ELF-1 (cell line): ENCODE data around the gene GNPDA2.

ENCODE experiments used
- DNase-seq: peaks from one replicate; pipeline ENCODE4 v3.0.0-alpha.2; 2016; ENCODE audit warnings: low read depth, low spot score

GNPDA2 gene

DNA sequence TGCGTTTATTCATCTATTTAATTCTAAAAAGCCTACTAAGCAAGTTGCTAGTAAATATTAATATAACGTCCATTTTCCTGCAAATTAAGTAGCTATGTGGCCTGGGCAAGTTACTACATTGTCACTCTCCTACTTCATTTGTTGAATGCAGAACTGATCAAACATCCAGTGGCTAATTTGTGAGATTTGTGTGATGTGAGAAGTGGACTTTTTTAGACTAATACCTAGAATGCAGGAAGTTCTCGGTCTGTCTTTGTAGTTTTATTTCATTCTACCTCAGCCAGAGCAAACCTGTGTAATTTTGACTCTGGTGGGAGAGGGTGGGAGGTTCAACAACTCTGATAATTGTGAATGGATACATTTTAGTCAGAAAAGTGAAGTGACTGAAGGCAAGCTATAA lies 47.3 kb downstream of the GNPDA2 start:
- DNase-seq, result no peak

DNA sequence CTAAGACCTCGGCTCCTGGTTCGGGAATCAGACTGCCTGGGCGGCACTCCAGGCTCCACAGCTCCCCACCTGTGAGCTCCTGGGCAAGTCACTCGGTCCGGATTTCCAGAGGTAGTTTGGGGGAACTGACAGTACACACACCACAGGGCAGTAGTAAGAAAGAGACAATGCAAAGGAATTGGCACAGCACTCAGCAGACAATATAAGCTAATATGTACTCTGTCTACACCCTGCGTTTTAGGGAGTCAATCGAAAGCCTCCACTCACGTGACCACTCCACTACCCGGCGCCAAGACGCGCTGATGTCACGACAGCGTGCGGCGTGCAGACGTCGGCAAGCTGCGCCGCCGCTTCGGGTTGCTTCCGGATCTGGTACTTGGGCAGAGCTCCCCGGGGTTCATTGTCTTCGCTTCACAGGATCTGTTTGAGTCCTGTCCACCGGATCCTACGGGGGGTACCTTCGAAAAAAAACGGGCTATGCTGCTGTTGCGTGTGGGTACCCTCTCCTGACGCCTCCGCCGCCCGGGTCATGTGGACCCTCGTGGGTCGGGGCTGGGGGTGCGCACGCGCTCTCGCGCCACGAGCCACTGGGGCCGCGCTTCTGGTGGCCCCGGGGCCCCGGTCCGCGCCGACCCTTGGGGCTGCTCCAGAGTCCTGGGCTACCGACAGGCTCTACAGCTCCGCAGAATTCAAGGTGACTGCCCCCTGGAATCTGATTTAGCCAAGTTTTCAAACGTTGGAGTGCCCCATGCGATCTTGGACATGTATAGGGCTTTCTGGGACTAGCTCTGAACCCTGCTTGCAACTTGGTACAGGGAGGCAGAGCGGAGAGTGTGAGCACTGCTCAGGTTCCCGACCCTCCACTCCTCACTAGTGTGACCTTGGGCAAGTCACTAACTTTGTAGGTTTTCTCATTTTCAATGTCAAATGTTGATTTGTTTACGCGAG lies 48.0 kb downstream of the GNPDA2 start, which contains the start of gene GUF1:
Gene GUF1, plus strand, starts transcription at position 327 of the 948 bp plus-strand sequence. Its CDS starts 203 bp downstream, at position 530.
- DNase-seq, result peak; percentile 95

DNA sequence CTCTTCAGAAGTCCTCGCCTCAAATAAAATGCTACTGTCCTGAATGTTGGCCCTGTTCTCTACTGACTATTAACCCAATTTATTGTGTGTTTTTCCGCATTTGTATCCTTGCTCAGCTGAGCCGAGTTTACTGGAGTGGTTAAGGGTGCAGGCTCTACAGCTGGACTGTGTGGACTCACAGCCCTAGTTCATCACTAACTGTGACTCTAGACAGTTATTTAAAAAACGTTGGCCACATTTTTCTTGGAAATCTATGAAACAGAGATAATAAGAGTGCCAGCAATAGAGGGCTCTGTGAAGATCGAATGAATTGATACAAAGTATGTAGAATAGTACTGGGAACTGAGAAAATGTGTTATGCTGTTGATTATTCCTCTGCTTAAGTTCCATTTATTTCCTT lies 51.0 kb downstream of the GNPDA2 start:
- no peak for DNase-seq

DNA sequence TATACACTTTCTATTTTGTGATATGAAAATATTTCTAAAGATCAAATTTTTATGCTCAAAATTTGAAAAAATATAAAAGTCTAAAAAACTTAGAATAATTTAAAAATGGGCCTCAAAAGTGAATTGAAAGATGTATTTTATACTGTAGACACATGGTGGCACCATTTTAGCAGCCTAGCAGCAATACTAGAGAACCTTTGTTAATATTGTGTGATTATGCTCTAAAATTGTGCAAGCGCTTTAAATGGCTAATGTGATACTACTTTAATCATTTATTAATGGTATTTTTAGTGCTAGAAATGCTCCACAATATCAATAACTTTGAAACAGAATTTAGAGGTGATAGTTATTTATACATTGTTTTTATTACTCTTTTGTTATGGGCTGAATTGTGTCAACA lies 51.9 kb downstream of the GNPDA2 start:
- no peak for DNase-seq

DNA sequence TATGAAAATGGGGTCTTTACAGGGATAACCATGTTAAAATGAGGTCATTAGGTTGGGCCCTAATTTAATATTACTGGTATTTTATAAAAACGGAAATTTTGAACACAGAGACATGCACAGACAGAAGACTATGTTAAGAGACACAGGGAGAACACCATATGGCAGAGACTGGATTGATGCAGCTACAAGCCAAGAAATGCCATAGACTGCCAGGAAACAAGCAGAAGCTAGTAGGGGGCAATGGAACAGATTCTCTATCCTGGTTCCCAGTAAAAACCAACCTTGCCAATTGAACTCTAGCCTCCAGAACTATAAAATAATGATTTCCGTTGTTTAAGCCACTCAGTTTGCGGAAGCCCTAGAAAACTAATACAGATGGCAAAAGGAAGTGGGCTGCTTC lies 54.7 kb downstream of the GNPDA2 start:
- no peak for DNase-seq

DNA sequence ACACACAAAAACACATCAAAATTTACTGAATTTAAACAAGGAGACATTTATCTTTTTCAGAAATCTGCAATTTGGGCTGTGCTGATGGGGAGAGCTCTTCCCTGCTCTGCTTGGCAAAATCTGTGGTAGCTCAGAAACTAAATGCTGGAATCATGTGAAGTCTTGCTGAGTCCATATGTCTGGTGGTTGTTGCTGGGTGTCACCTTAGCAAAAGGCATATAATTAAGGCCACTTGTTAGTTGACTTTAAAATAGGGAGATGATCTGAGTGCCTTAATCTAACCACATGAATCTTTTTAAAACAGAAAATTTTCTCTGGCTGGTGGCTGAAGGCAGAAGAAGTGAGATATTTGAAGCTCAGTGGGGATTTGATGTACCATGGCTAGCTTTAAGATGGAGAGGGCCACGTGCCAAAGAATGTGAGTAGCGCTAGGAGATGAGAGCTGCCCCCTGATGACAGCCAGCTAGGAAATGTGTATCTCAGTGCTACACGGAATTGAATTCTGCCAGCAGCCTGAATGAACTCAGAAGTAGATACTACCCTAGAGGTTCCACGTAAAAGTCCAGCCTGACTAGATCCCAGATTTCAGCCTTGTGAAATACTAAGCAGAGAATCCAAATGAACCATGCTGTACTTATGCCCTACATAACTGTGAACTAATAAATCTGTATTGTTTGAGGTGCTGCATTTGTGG lies 55.7 kb downstream of the GNPDA2 start:
- DNase-seq, result no peak

DNA sequence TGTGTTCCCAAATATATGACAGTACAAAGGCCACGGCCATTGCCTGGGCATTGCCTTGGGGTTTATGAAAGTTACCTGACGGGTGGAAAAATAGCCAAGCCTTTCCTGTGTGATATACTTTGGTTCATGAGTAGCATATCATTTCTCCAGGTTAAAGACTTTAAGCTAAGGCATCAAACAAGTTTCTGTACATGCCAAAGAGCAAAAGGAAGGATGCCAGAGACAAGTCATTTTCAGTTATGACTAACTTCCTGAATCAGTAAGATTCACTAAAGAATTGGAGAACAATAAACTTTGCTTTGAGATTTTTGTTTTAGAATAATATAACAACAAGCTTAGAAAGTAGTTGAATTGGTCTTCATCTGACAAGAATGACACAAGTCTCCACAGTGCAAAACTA lies 57.8 kb downstream of the GNPDA2 start:
- DNase-seq, result no peak

DNA sequence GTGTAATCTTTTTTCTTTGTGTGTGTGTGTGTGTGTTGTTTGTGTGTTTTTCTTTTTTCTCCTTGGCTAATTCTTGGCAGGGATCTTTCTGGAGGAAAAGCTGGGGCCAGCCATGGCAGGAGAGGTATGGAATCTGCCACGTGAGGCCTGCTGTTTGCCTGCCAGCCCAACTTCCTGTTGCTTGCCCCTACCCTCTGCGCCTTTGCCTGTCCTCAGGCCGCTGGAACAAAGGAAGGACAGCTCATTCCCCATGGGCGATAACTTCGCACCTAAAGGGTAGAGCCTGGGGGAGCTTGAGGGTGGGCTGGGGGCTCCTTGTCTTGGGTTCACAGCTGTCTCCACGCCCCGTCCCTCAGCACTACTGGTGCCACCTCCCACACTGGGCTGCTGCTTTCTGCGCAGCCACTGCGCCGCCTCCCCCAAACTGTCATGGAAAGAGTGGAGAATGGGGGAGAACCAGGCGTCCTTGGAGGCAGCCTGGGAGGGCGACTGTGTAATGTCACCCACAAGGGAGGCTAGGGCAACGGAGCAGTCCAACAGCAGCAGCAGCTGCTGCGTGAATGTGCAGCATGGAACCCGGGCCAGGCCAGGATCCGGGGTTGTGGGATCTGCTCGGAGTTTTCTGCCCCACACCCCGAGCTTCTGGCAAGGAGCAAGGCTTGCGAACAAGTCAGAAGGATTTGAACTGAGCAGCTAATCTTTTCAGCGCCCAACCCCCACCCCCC lies 62.7 kb downstream of the GNPDA2 start:
- no peak for DNase-seq

DNA sequence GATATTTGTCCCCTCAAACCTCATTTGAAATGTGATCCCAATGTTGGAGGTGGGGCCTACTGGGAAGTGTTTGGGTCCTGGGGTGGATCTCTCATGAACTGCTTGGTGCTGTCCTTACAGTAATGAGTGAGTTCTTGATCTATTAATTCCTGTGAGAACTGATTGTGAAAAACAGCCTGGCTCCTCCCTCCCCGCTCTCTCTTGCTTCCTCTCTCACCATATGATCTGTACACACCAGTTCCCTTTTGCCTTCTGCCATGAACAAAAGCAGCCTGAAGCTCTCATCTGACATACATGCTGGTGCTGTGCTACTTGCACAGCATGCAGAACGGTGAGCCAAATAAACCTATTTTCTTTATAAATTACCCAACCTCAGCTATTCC lies 63.7 kb downstream of the GNPDA2 start:
- DNase-seq, result no peak

DNA sequence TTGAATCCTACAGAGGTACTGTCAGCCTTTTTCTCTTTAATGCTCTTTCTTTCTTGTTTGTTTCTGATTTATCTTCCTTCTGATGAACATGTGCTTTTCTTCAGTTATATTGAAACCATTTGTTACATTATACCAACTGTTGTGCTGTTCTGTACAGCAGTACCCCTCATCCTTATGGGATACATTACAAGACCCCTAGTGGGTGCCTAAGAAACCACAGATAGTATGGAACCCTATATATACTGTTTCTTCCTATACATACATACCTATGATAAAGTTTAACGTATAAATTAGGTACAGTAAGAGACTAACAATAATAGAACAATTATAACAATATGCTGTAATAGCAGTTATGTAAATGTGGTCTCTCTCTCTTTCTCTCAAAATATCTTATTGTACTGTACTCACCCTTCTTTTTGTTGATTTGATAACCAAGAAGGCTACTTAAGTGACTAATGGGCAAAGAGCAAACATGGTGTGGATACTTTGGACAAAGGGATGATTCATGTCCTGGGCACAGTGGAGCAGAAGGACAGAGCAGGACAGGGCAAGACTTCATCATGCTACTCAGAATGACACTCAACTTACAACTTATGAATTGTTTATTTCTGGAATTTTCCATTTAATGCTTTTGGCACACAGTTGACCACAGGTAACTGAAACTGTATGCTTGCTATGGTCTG lies 64.3 kb downstream of the GNPDA2 start:
- no peak for DNase-seq

DNA sequence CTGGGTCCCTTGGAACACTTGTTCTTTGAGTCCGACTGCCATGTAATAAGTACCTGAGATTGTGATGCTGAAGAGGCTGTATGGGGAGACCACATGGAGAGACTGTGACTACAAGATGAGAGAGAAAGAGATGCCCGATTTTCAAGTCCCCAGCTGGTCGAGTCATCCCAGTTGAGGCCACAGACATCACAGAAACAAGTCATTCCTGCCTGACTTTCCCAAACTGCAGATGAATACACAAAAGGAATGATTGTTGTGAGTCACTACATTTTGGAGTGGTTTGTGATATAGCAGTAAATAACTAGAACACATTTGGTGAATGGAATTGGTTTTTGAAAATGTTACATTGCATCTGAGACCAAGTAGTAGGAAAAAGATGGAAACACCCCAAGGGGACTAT lies 66.0 kb downstream of the GNPDA2 start:
- DNase-seq, result no peak

DNA sequence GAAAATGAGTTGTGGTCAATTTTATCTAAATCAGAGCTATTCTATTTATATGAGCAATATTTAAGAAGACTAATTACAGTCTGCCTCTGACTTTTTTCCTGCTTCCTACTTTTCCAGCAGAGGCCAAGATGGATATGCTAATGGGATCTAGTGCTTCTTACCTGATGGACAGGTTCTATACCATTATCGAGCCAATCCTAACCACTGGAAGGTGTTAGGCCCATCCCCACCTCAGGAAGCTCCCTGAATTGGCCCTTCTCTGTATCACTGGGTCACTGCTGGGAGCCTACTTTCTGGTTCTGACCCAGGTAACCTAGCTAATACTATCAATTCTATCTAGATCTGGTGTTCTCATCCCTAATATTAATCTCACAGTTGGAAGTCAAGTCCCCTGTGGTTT lies 74.4 kb downstream of the GNPDA2 start:
- DNase-seq, result no peak
